Right lobe of liver (tissue), 6 donors: ENCODE results near the gene KRT40. TPM values are rescaled to one million over a fixed set of nuclear protein-coding genes. Genes with fewer than 3 reads are reported as not detected.

Source experiments
- ATAC-seq, 4 donors: fragments of 200-7000 bp; cut with Tn5 transposase; one replicate each; pipeline ENCODE4 v1.9.1; 2020; ENCODE audit warnings: mild to moderate bottlenecking in 4 of 4, moderate library complexity in 4 of 4
- DNase-seq, 3 donors: peaks; one replicate each; pipeline ENCODE4 v3.0.0-alpha.2; 2020
- H3K27ac ChIP-seq, 3 donors: fragments of 200-600 bp; one replicate each; pipeline ENCODE4 v1.8.0; 2022
- H3K27me3 ChIP-seq, 2 donors: fragments of 200-600 bp; one replicate each; pipeline ENCODE4 v1.8.0; 2022
- H3K36me3 ChIP-seq, 4 donors: fragments of 200-600 bp; sonication (generic) in 1 of 4; one replicate each; pipeline versions ENCODE4 v1.5.1 to v1.8.0; 2017 to 2022; ENCODE audit warnings: control low read depth in 1 of 4
- H3K4me1 ChIP-seq, 4 donors: fragments of 200-600 bp; sonication (generic) in 1 of 4; one replicate each; pipeline versions ENCODE4 v1.5.1 to v1.8.0; 2017 to 2022; ENCODE audit warnings: control low read depth in 1 of 4
- H3K4me3 ChIP-seq, 3 donors: fragments of 200-600 bp; one replicate each; pipeline ENCODE4 v1.8.0; 2022
- H3K9me3 ChIP-seq, 4 donors: fragments of 200-600 bp; sonication (generic) in 1 of 4; one replicate each; pipeline versions ENCODE4 v1.5.1 to v1.8.0; 2017 to 2022; ENCODE audit warnings: control low read depth in 1 of 4
- POLR2A ChIP-seq: fragments of 450-650 bp; IDR thresholded peaks from one replicate; pipeline ENCODE4 v1.6.1; 2017; ENCODE audit warnings: antibody characterized with exemption, mild to moderate bottlenecking
- WGBS: methylation state at CpG from one replicate; pipeline ENCODE4 v1.1.6; 2018; ENCODE audit warnings: low coverage, low lambda C conversion rate; ENCODE audit not compliant: insufficient coverage; ENCODE audit errors: missing lambda C conversion rate; 5-methylcytosine and 5-hydroxymethylcytosine counted together
- intact Hi-C, 2 donors: fragments of 100-400 bp; cut with DNase I; formaldehyde crosslinking; loops; one replicate each; pipeline versions ENCODE4 v1.11.2 to v1.14.1; 2022
- total RNA-seq, 6 experiments: library from RNA; depleted of rRNA in 2 of 6; stranded (reverse); fragments of >200 nt in 2 of 6; fragmentation: NEBNext Ultra II Directional in 3 of 6; extraction: Animal tissue kit (Norgen Biotek cat#: 25700) in 3 of 6; gene quantifications; one replicate each; pipeline versions ENCODE4 v1.1.0 to v1.2.4, GENCODE V29; 2016 to 2023
- TF ChIP-seq, protein P1 (sequence below), 4 donors: fragments of 200-600 bp in 3 of 4; fragments of 450-650 bp in 1 of 4; IDR thresholded peaks; one replicate each; pipeline versions ENCODE4 v1.5.1 to v1.8.0; 2016 to 2022; ENCODE audit warnings: antibody characterized with exemption in 4 of 4, mild to moderate bottlenecking in 2 of 4
- donor health status: DM: no; HTN: yes; CAD: no.
- donor health status: DM: no; HTN: no; CAD: no.
- donor health status: DM: no; HTN: no; CAD: no.
- donor health status: DM: no; HTN: yes; CAD: no.
- donor health status: DM: no; HTN: yes; CAD: no.

KRT40 gene
- total RNA-seq, 6 experiments from 2014 or later, result not detected

DNA sequence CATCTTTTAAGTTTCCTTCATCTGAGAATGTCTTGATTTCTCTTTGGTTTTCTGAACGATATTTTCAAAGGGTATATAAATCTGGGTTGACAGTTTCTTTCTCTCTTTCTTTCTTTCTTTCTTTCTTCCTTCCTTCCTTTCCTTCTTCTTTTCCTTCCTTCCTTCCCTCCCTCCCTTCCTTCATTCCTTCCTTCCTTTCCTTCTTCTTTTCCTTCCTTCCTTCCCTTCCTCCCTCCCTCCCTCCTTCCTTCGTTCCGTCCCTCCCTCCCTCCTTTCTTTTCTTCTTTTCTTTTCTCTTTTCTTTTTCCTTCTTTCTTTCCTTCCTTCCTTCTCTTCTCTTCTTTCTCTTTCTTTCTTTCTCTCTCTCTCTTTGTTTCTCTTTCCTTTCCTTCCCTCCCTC is 9.8 kb downstream of the KRT40 start:
- ATAC-seq (no peak), DNase-seq (no peak)
- TF ChIP-seq, protein P1, sequence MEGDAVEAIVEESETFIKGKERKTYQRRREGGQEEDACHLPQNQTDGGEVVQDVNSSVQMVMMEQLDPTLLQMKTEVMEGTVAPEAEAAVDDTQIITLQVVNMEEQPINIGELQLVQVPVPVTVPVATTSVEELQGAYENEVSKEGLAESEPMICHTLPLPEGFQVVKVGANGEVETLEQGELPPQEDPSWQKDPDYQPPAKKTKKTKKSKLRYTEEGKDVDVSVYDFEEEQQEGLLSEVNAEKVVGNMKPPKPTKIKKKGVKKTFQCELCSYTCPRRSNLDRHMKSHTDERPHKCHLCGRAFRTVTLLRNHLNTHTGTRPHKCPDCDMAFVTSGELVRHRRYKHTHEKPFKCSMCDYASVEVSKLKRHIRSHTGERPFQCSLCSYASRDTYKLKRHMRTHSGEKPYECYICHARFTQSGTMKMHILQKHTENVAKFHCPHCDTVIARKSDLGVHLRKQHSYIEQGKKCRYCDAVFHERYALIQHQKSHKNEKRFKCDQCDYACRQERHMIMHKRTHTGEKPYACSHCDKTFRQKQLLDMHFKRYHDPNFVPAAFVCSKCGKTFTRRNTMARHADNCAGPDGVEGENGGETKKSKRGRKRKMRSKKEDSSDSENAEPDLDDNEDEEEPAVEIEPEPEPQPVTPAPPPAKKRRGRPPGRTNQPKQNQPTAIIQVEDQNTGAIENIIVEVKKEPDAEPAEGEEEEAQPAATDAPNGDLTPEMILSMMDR (IDR thresholded peaks at IDR 0.05), result no peak
- TF ChIP-seq POLR2A, result no peak
- no peaks in the 10 kb centered on the region for H3K36me3 ChIP-seq
- H3K9me3 ChIP-seq, result no peaks in the 10 kb centered on the region
- 79% methylated on average over 3 of the region's 3 CpGs for WGBS
- intact Hi-C loops, result no loop called here
- H3K27me3 ChIP-seq, result no peaks in the 10 kb centered on the region
- no peak overlapping the region for H3K4me3 ChIP-seq
- H3K4me1 ChIP-seq, result no peaks in the 10 kb centered on the region
- H3K27ac ChIP-seq, result no peak overlapping the region

DNA sequence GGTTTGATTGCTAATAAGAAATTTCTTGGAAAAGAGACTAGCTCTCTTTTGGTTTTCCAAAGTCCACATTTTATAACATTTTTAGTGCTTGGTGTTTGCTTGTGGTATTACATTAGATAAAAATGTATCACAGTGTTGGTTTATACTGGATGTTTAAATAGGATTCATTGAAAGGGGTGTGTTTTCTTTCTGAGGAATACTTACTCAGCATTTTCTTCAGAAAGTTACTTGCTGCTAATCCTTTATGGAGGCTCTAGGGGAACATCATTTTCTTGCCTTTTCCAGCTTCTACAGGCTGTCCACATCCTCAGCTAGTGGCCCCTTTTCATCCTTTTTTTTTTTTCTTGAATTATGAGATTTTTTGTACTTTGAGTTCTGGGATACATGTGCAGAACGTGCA is 16.5 kb downstream of the KRT40 start:
- 100% methylated on average over 1 of the region's 1 CpG for WGBS
- Histone ChIP-seq H3K9me3 (no peaks in the 10 kb centered on the region), H3K4me3 (no peak overlapping the region), H3K36me3 (no peaks in the 10 kb centered on the region), H3K4me1 (no peaks in the 10 kb centered on the region), H3K27ac (no peak overlapping the region), H3K27me3 (no peaks in the 10 kb centered on the region)
- ATAC-seq (no peak), DNase-seq (no peak)
- intact Hi-C loops, result no loop called here
- TF ChIP-seq, protein P1 (IDR thresholded peaks at IDR 0.05), result no peak
- no peak for TF ChIP-seq POLR2A

DNA sequence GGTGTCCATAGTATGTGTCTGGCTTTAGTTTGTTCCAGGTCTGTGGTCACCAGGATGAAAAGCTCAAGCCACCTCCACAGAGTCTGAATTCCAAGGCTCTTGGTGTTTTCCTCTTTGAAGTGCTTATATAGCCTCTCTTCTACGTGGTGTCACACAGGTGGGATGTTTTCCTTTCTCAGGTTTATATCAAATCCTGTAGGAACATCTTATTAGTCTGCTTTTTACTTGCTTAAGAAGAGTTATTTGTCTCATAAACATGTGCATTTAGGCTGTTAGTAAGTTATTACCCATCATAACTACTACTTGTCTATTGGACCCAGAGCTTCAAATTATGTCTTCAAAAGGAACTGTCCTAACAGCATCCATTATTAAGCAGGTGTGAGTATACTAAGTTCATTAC is 17.3 kb downstream of the KRT40 start, which contains the start of gene KRT39:
Gene KRT39 (minus strand): TSS at position 101 of the 400 bp plus-strand sequence. CDS start 92 bp downstream, at position 9.
- intact Hi-C loops, result no loop called here
- no peak within 1 kb of the TSS for H3K4me3 ChIP-seq
- no peaks in the 10 kb centered on the region for H3K27me3 ChIP-seq
- TF ChIP-seq POLR2A, result no peak
- TF ChIP-seq, protein P1 (IDR thresholded peaks at IDR 0.05), result no peak
- no peak for DNase-seq
- no peak for ATAC-seq
- 50% methylated on average over 1 of the region's 1 CpG for WGBS
- no peaks in the 10 kb centered on the region for H3K36me3 ChIP-seq
- no peak within 1 kb of the TSS for H3K27ac ChIP-seq
- no peaks in the 10 kb centered on the region for H3K4me1 ChIP-seq
- no peaks in the 10 kb centered on the region for H3K9me3 ChIP-seq

DNA sequence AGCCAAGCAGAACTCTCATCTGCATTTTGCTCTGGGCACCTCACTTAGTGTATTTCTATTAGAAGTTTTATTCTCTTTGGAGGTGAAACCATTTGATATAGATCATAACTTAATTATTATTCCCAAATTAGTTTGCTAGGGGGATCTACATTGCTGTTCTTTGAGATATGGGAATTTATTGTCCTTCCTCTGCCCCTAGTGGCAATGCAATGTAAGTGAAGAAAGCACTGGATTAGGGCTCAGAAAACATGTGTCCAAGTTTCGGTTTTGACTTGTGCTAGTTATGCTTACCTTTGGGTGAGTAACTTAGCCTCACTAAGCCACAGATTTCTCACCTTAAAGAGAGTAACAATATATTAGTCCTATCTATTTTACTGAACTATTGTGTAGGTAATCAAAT is 20.3 kb downstream of the KRT40 start:
- no peaks in the 10 kb centered on the region for H3K4me1 ChIP-seq
- intact Hi-C loops, result no loop called here
- 23% methylated on average over 1 of the region's 1 CpG for WGBS
- H3K4me3 ChIP-seq, result no peak overlapping the region
- H3K27me3 ChIP-seq, result no peaks in the 10 kb centered on the region
- no peak for DNase-seq
- H3K36me3 ChIP-seq, result no peaks in the 10 kb centered on the region
- peak; percentile 47 to 88 (median 57) for ATAC-seq
- TF ChIP-seq, protein P1 (IDR thresholded peaks at IDR 0.05), result peak; percentile 56 to 68 (median 62)
- TF ChIP-seq POLR2A, result no peak
- H3K9me3 ChIP-seq, result no peaks in the 10 kb centered on the region
- H3K27ac ChIP-seq, result no peak overlapping the region

DNA sequence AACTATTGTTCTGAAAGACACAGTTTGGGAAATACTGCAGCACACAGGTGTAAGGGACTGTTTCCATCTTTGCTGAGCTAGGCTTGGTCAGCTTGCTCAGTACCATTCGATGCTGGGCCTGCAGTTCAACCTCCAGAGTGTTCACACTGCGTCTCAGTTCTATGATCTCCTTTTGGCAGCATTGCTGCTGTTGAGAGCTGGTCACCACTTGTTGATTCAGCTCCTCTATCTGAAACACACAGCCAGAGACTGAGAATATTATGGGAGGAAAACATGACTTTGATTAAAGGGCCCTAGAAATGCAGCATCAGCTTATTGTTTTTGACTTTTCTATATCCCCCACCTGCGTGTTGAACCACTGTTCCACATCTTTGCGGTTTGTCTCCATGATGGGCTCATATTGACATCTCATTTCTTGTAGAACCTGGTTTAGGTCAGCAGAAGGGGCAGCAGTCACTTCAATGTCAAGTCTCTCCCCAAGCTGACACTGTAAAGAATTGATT is 22.0 kb downstream of the KRT40 start:
- intact Hi-C loops, result no loop called here
- no peaks in the 10 kb centered on the region for H3K36me3 ChIP-seq
- H3K27me3 ChIP-seq, result no peaks in the 10 kb centered on the region
- no peaks in the 10 kb centered on the region for H3K4me1 ChIP-seq
- DNase-seq (no peak), ATAC-seq (no peak)
- H3K9me3 ChIP-seq, result no peaks in the 10 kb centered on the region
- 63% methylated on average over 4 of the region's 4 CpGs for WGBS
- H3K27ac ChIP-seq, result no peak overlapping the region
- TF ChIP-seq, protein P1 (IDR thresholded peaks at IDR 0.05), result no peak
- TF ChIP-seq POLR2A, result no peak
- no peak overlapping the region for H3K4me3 ChIP-seq
